Measurements from ENCODE around the gene CYB561D1. TPM values are rescaled to one million over a fixed set of nuclear protein-coding genes. Genes with fewer than 3 reads are reported as not detected.
"Not testable (repeated sequence)": the region's sequence is repeated elsewhere in the genome, so short reads cannot be mapped to it uniquely, and the experiment has no call there.

The CYB561D1 gene, protein sequence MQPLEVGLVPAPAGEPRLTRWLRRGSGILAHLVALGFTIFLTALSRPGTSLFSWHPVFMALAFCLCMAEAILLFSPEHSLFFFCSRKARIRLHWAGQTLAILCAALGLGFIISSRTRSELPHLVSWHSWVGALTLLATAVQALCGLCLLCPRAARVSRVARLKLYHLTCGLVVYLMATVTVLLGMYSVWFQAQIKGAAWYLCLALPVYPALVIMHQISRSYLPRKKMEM
- total RNA-seq: 5.8 TPM
- long read RNA-seq, partial matches to known transcripts: 0 of 1 reads
- long read RNA-seq, other reads (novel, unspliced or antisense): 1 of 1 reads

DNA sequence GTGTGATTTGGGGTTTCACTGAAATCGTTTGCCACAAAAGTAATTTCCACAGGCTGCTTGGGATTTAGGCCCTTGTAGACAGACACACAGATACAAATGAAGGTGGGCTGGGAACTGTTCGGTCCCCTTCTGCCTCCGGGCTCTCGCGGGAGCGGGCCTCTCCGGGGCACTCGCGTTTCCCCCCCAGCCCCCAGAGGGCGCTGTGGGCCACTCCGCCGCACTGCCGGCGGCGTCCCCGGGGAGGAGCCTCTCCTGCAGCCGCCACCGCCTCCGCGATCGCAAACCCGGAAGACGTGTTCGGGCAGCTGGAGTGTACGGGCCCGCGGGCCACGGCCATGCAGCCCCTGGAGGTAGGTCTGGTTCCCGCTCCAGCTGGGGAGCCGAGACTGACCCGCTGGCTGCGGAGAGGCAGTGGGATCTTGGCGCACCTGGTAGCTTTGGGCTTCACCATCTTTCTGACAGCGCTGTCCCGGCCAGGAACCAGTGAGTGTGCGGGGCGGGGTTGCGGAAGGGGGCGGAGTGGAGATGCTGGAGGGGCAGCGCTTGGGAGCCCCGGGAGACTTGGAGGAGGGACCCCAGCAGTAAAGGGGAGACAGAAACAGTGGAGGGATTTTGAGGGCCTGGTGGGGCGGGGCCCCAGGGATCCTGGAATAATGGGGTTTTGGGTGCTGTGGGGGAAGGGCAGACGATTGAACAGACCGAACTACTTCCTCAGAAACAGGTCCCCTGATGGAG, at the start of gene CYB561D1:
Gene CYB561D1 (plus strand): TSS at position 290 of the 735 bp plus-strand sequence. CDS start 46 bp downstream, at position 336.
- intact Hi-C loops (cut with DNase I): loop anchor here (2.0 kb wide), 1 partner anchor 39 kb away; no protein-coding TSS in a partner anchor
- ATAC-seq: peak; percentile 93

GRCh38 chr1:109444346-109444745, 49.5 kb upstream of the CYB561D1 start:
- ATAC-seq (no peak), DNase-seq (ENCODE audit: missing footprints) (no peak)
- intact Hi-C loops (cut with DNase I): no loop called here

More for the DNA sequence above, at the start of gene CYB561D1:
- DNase-seq (ENCODE audit: missing footprints): peak; percentile 94

- intact Hi-C loops (cut with DNase I); ATAC-seq; DNase-seq (ENCODE audit: missing footprints): not testable (repeated sequence)
Measured at GRCh38 chr1:109445949-109446695, 47.8 kb upstream of the CYB561D1 start.

GRCh38 chr1:109447524-109447923, 46.4 kb upstream of the CYB561D1 start:
- no peak for DNase-seq (ENCODE audit: missing footprints)
- intact Hi-C loops (cut with DNase I): no loop called here
- ATAC-seq: no peak

DNA sequence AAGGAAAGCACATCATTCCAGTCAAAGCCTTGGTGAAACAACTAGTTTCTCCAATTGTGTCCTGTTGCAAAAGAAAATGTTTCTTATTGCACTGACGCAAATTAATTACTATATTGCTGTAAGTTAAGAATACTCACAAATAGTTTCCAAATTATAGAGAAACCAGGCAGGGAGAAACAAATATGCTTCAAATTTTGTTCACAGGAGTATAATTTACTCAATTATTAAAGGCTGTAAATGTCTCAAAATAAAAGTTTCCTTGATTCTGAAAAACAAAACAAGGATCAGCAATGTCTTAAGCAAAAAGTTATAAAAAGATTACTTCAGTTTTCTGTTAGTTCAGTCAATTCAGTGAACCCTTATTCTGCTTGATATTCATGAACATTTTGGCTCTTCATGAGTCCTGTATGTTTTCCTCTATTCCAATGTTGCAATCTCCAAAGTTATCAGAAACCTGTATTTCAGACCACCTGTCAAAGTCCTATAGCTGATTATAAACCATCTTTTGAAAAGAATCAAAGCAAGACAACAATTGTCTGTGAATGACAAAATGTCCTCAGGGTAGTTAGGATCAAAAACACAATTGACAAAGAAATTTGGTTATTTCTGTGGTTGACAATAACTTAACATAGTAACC, 39.3 kb upstream of the CYB561D1 start:
- DNase-seq (ENCODE audit: missing footprints): no peak
- intact Hi-C loops (cut with DNase I): no loop called here
- ATAC-seq: no peak

- intact Hi-C loops (cut with DNase I): no loop called here
- ATAC-seq (no peak), DNase-seq (ENCODE audit: missing footprints) (no peak)
Measured at GRCh38 chr1:109457819-109458218, 36.1 kb upstream of the CYB561D1 start.

DNA sequence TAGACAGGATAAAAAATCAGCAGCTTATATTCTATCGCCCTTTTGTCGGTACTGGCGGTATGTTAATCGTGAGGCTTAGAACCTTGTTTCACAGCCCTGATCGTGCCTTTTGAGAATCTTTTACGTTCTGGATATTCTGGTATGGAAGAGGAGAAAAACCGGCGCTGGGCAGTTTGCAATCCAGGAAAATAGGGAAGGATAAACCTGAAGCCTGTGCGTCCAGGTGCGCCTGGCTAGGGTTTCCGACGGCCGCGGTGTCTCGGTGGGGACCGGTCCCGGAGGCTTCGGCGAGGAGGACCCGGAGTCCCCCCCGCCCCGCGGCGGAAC, 27.8 kb upstream of the CYB561D1 start:
- DNase-seq (ENCODE audit: missing footprints) (no peak), ATAC-seq (no peak)
- intact Hi-C loops (cut with DNase I): loop anchor here (1.0 kb wide), 1 partner anchor 40 kb away; the partner anchor contains the start of gene PSMA5

GRCh38 chr1:109466452-109467300, 27.2 kb upstream of the CYB561D1 start, which contains the start of gene SYPL2:
TSS of gene SYPL2 (plus strand) at chr1:109466546. CDS start at chr1:109466844, 298 bp downstream.
- DNase-seq (ENCODE audit: missing footprints) (peak; percentile 79), ATAC-seq (peak; percentile 88)
- intact Hi-C loops (cut with DNase I): loop anchor here (1.0 kb wide), 1 partner anchor 40 kb away; the partner anchor contains the start of gene PSMA5

DNA sequence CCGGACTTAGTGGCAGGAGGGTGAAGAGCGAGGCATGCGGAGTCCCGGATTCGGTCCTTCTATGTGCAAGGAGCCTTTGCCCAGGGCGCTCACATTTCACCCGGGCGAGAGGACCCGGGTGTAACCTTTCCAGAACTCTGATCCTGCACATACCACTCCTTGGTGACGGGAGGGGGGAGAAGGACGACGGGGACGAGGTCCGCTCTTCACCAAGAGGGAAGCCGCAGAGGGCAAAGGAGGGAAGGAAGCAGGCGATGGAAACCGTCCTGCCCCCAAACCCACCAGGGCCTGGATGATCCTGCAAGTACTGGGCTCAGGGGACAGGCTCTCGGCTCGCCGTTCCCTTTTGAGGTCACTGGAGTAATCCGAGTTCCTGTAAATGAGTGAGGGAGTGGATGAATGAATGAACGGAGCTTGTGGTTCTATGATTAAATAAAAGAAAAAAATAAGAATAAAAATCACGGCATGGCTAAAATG, 26.6 kb upstream of the CYB561D1 start:
- DNase-seq (ENCODE audit: missing footprints) (no peak), ATAC-seq (peak; percentile 62)
- intact Hi-C loops (cut with DNase I): no loop called here

GRCh38 chr1:109468061-109468460, 25.8 kb upstream of the CYB561D1 start:
- DNase-seq (ENCODE audit: missing footprints) (no peak), ATAC-seq (no peak)
- intact Hi-C loops (cut with DNase I): no loop called here

DNA sequence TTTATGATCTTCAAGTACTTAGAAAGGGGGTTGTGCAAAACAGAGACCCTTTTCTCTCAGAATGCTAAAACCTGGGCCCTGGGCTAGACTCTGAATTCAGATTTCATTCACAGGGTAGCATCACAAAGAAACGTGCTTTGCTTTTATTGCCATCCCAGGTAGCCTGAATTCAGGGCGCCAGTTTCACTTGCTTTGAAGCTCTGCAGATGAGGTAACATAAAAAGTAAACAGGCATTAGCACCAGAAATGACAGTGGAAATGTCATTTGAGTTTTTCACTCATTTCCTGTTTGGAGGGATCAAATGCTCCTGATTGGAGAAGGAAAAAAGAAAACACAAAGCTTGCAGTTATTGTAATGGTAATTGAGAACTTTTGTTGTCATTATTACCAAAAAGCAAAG, 25.0 kb upstream of the CYB561D1 start:
- no peak for DNase-seq (ENCODE audit: missing footprints)
- intact Hi-C loops (cut with DNase I): no loop called here
- ATAC-seq: no peak

DNA sequence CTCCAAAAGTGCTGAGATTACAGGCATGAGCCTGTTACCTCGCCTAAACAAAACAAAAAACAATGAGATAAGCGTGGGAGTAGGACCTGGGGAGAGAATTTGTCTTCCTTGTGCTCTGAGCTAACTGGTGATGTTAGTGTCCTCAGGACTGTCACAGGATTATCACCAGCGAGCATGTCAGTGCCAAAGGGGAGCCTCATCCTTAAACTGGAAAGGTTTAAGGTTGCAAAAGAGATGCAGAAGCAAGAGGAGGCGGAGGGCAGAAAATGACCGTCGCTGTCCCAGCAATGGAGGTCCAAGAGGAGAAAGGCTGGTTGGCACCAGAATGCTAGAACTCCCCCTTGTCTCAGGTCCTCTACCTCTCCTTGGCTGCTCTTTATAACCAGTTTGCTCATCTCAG, 23.6 kb upstream of the CYB561D1 start:
- ATAC-seq: no peak

GRCh38 chr1:109472779-109473178, 21.1 kb upstream of the CYB561D1 start:
- DNase-seq (ENCODE audit: missing footprints) (no peak), ATAC-seq (no peak)
- intact Hi-C loops (cut with DNase I): no loop called here

More for the DNA sequence above, 23.6 kb upstream of the CYB561D1 start:
- DNase-seq (ENCODE audit: missing footprints): no peak
- intact Hi-C loops (cut with DNase I): no loop called here

DNA sequence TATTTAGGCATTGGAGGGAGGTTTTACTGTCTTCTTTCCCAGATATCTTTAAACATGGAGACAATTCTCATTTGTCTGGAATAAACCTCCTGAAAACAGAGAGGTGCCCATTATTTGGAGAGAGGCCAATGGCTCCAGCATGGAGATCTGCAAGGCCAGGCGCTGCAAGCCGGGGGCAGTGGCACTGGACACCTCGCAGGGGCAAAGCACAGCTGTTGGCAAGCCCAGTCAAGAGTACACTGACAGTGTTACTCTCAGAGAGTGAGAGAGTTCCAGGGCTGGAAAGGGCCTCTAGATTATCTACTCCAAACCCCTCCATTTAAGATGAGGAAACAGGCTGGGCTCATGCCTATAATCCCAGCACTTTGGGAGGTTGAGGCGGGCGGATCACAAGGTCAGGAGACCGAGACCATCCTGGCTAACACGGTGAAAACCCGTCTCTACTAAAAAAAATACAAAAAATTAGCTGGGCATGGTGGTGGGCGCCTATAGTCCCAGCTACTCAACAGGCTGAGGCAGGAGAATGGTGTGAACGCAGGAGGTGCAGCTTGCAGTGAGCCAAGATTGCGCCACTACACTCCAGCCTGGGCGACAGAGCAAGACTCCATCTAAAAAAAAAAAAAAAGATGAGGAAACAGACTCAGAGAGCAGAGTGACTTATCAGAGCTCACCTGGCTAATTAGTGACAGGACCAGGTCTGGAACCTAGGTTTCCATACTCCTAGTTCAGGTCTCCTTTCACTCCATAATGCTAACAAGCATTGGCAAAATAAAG, 20.4 kb upstream of the CYB561D1 start:
- not testable (repeated sequence) for DNase-seq (ENCODE audit: missing footprints)
- peak; percentile 38 for ATAC-seq

GRCh38 chr1:109474697-109475096, 19.2 kb upstream of the CYB561D1 start:
- ATAC-seq (peak; percentile 45), DNase-seq (ENCODE audit: missing footprints) (no peak)
- intact Hi-C loops (cut with DNase I): no loop called here

More for the DNA sequence above, 20.4 kb upstream of the CYB561D1 start:
- intact Hi-C loops (cut with DNase I): not testable (repeated sequence)

DNA sequence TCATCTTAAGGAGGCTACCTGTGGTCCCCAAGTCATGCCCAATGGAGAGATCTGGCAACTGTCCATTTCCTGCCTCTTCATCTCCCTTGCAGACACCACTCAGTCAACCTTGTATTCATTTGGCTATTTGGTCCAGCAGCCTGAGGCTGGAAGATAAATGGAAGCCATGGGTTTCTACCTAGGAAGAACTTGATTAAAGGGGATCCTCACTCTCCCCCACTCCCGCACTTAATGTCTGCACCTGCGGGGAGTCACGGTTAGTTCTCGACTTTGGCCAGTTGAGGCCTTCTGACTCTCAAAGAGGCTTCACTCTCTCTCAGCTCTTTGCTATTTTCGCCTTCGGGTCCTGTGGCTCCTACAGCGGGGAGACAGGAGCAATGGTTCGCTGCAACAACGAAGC, 18.6 kb upstream of the CYB561D1 start:
- intact Hi-C loops (cut with DNase I): no loop called here
- no peak for DNase-seq (ENCODE audit: missing footprints)
- ATAC-seq: no peak

DNA sequence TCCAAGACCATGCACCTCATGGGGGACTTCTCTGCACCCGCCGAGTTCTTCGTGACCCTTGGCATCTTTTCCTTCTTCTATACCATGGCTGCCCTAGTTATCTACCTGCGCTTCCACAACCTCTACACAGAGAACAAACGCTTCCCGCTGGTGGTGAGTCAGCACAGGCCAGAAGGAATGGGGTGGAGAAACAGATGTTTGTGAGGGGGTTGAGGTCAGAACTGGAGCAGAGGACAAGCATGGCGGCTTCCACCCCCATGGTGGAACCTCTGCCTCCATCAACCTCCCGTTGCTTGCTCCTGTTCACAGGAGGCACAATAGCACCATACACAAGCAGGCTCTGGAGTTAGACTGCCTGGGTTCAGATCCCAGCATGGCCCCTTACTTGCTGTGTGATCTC, 17.1 kb upstream of the CYB561D1 start:
- intact Hi-C loops (cut with DNase I): no loop called here
- ATAC-seq (no peak), DNase-seq (ENCODE audit: missing footprints) (no peak)
